ENCODE results near the gene GLO1.
A peak's percentile ranks its signal among the peaks of the same experiment; 100 is the strongest.

DNA sequence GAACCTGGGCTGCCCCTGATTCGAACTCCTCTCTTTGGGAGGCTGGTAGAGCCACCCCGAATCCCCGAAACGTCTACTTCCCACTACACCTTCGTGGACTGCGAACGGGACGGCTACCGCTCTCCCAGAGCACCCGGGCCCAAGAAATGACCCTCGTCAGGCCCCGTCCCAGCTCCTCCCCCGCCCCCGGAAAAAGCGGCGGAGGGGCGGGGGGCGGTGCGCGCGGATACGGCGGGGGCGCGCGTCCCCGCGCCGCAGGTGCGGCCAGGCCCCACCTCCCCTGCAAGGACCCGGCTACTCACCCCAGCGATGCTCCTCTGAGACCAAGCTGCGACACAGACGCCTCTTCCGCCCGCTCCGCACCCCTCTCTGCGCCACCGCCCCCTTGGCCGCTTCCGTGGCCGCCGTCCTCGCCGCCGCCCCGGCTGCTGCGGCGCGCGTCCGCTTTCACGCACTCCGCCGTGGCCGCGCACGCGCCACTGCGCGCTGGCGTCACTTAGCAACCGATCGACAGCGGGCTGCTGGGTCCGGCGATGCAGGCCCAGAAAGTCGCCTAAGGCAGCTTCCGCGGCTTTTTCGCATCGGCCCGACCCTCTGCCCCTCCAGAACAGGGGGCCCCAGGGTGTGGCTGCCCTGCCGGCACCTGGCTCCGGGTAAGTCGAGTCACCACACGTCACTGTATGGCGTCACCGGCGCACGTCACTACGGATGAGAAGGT lies 63.3 kb downstream of the GLO1 start, which contains the start of gene BTBD9:
- TF ChIP-seq POLR2A (IDR thresholded peaks at IDR 0.05; ENCODE audit: low read depth, low read length) (peak; percentile 53), JUN (IDR thresholded peaks at IDR 0.05; ENCODE audit: borderline replicate concordance, insufficient read depth, insufficient read length, low read depth) (no peak), POLR2AphosphoS5 (IDR thresholded peaks at IDR 0.05; ENCODE audit: insufficient read depth, low read depth, low read length) (peak; percentile 87), EZH2 (IDR thresholded peaks at IDR 0.05; ENCODE audit: borderline replicate concordance, low read depth, low read length, severe bottlenecking) (no peak), GATA2 (IDR thresholded peaks at IDR 0.05; ENCODE audit: insufficient read depth, insufficient read length, low read depth, low read length) (no peak), MYC (IDR thresholded peaks at IDR 0.05; ENCODE audit: low read depth, low read length) (no peak), FOS (IDR thresholded peaks at IDR 0.05; ENCODE audit: borderline replicate concordance, insufficient read depth, low read length) (peak; percentile 4)
- TF ChIP-seq, protein P1, sequence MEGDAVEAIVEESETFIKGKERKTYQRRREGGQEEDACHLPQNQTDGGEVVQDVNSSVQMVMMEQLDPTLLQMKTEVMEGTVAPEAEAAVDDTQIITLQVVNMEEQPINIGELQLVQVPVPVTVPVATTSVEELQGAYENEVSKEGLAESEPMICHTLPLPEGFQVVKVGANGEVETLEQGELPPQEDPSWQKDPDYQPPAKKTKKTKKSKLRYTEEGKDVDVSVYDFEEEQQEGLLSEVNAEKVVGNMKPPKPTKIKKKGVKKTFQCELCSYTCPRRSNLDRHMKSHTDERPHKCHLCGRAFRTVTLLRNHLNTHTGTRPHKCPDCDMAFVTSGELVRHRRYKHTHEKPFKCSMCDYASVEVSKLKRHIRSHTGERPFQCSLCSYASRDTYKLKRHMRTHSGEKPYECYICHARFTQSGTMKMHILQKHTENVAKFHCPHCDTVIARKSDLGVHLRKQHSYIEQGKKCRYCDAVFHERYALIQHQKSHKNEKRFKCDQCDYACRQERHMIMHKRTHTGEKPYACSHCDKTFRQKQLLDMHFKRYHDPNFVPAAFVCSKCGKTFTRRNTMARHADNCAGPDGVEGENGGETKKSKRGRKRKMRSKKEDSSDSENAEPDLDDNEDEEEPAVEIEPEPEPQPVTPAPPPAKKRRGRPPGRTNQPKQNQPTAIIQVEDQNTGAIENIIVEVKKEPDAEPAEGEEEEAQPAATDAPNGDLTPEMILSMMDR (IDR thresholded peaks at IDR 0.05; ENCODE audit: extremely low read depth in 1 of 2, insufficient read depth in 1 of 2, low read depth in 1 of 2, low read length in 2 of 2) = no peak
- TF ChIP-seq, protein P2, sequence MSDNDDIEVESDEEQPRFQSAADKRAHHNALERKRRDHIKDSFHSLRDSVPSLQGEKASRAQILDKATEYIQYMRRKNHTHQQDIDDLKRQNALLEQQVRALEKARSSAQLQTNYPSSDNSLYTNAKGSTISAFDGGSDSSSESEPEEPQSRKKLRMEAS (IDR thresholded peaks at IDR 0.05; ENCODE audit: insufficient read depth, insufficient read length) = no peak
